DND-41 (cell line): Measurements from ENCODE around the gene STMN3.

Experiments used
- ATAC-seq: fragments of 200-7000 bp; cut with Tn5 transposase; 3 replicates; pipeline ENCODE4 v1.9.1; 2021; ENCODE audit warnings: low read depth; ENCODE audit not compliant: insufficient read depth
- DNase-seq: peaks from one replicate; pipeline ENCODE4 v3.0.0-alpha.2; 2020
- H2AFZ ChIP-seq: 2 replicates; pipeline ENCODE4 v1.6.0; 2012; ENCODE audit warnings: low read depth, low read length
- H3K27ac ChIP-seq: 2 replicates; pipeline ENCODE4 v1.5.1; 2012; ENCODE audit warnings: low read length, inconsistent platforms
- H3K27me3 ChIP-seq: fragments of 200-600 bp; sonication (generic); 2 replicates; pipeline ENCODE4 v1.6.0; 2012; ENCODE audit warnings: low read length, mild to moderate bottlenecking, inconsistent platforms; ENCODE audit not compliant: insufficient read depth, poor library complexity
- H3K36me3 ChIP-seq: 2 replicates; pipeline ENCODE4 v1.5.1; 2012; ENCODE audit warnings: low read length, inconsistent platforms; ENCODE audit not compliant: insufficient read depth
- H3K4me1 ChIP-seq: 2 replicates; pipeline ENCODE4 v1.5.1; 2012; ENCODE audit warnings: mild to moderate bottlenecking, low read length; ENCODE audit not compliant: insufficient read depth
- H3K4me2 ChIP-seq: 2 replicates; pipeline ENCODE4 v1.6.0; 2012; ENCODE audit warnings: mild to moderate bottlenecking, moderate library complexity, low read length, inconsistent platforms; ENCODE audit not compliant: insufficient read depth
- H3K4me3 ChIP-seq, 2 experiments: fragments of 200-600 bp in 1 of 2; shearing (Covaris generic) in 1 of 2; 2 replicates each; pipeline ENCODE4 v1.5.1; 2012 to 2016; ENCODE audit warnings: inconsistent platforms in 2 of 2, low read length in 2 of 2, mild to moderate bottlenecking in 2 of 2, low read depth in 1 of 2, moderate library complexity in 1 of 2
- H3K79me2 ChIP-seq: 2 replicates; pipeline ENCODE4 v1.6.0; 2012; ENCODE audit warnings: low read length, inconsistent platforms; ENCODE audit not compliant: insufficient read depth
- H3K9ac ChIP-seq: 2 replicates; pipeline ENCODE4 v1.6.0; 2012; ENCODE audit warnings: low read depth, mild to moderate bottlenecking, inconsistent platforms, low read length, moderate library complexity
- H3K9me3 ChIP-seq: 2 replicates; pipeline ENCODE4 v1.5.1; 2012; ENCODE audit warnings: low read length, moderate library complexity, mild to moderate bottlenecking, inconsistent platforms; ENCODE audit not compliant: insufficient read depth, severe bottlenecking
- H4K20me1 ChIP-seq: 2 replicates; pipeline ENCODE4 v1.6.0; 2012; ENCODE audit warnings: low read length; ENCODE audit not compliant: insufficient read depth
- EZH2 ChIP-seq: IDR thresholded peaks from 3 replicates; pipeline ENCODE4 v1.6.1; 2012; ENCODE audit warnings: borderline replicate concordance, low read depth, mild to moderate bottlenecking, moderate library complexity, low read length, inconsistent platforms; ENCODE audit not compliant: severe bottlenecking
- TF ChIP-seq, protein P1 (sequence below): IDR thresholded peaks from 2 replicates; pipeline ENCODE4 v1.5.1; 2012; ENCODE audit warnings: borderline replicate concordance, low read length, moderate library complexity, mild to moderate bottlenecking; ENCODE audit not compliant: poor library complexity, severe bottlenecking; ENCODE audit errors: extremely low read depth

The STMN3 gene

DNA sequence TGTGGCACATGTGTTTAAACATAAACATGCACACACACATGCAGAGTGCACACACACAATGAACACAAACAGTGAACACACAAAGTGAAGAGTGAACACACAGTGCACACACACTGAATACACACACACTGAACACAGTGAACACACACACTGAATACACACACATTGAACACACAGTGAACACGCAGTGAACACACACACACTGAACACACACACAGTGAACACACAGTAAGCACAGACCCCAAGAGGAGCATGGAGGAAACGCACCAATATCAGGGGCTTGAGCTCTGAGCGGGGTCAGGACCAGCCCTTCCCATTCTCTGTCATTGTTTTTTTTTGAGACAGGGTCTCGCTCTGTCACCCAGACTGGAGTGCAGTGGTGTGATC is 62.1 kb downstream of the STMN3 start:
- H3K36me3 ChIP-seq = peaks cover 80% of the 10 kb centered on the region
- DNase-seq (no peak), ATAC-seq (no peak; the same call in 2 of the 3 replicates)
- H3K4me3 ChIP-seq = no peak overlapping the region
- H3K79me2 ChIP-seq = no peaks in the 10 kb centered on the region
- no peaks in the 10 kb centered on the region for H3K4me1 ChIP-seq
- H2AFZ ChIP-seq = no peak overlapping the region
- no peak for TF ChIP-seq EZH2
- TF ChIP-seq, protein P1, sequence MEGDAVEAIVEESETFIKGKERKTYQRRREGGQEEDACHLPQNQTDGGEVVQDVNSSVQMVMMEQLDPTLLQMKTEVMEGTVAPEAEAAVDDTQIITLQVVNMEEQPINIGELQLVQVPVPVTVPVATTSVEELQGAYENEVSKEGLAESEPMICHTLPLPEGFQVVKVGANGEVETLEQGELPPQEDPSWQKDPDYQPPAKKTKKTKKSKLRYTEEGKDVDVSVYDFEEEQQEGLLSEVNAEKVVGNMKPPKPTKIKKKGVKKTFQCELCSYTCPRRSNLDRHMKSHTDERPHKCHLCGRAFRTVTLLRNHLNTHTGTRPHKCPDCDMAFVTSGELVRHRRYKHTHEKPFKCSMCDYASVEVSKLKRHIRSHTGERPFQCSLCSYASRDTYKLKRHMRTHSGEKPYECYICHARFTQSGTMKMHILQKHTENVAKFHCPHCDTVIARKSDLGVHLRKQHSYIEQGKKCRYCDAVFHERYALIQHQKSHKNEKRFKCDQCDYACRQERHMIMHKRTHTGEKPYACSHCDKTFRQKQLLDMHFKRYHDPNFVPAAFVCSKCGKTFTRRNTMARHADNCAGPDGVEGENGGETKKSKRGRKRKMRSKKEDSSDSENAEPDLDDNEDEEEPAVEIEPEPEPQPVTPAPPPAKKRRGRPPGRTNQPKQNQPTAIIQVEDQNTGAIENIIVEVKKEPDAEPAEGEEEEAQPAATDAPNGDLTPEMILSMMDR = no peak
- peaks cover 5% of the 10 kb centered on the region; the same call in 1 of the 2 replicates for H4K20me1 ChIP-seq
- H3K4me2 ChIP-seq = no peak overlapping the region
- H3K27me3 ChIP-seq = no peaks in the 10 kb centered on the region
- H3K27ac ChIP-seq = no peak overlapping the region
- no peaks in the 10 kb centered on the region for H3K9me3 ChIP-seq
- no peak overlapping the region for H3K9ac ChIP-seq

DNA sequence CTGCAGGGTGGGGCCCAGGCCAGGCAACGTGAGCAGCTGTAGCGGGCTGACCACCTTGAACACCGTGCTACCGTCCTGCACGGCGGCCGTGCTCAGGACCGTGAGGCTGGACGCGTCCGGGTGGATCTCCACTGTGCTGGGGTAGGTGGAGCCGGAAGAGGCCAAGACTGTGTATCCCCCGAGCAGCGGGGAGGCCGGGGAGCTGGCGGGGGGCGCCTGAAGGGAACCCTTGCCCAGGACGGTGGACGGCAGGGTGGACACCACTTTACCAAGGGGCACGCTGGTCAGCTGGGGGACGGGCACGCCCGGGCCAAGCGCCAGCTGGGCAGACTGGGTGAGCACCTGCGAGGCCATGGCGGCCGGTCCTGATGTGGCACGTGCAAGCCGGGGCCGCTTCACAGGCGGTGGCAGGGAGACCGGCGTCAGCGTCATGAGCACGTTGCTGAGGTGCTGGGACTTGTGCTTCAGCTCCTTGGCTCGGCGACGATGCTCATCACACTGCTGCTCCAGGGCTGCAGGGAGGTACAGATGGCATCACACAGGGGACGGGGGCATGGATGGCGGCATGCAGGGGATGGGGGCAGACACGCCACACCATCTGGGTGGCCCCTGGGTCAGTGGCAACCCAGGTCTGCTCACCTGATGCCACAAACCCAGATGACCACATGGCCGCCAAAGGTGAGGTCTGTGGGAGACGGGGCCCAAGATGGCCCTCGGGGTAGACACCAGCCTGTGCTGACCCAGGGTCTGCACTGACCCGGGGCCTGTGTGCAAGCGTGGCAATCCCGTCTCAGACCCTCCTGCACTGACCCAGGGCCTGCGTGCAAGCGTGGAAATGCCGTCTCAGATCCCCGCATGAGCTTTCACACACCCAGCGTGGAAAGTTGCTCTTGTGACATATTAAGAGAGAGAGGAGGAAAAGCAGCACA is 62.7 kb downstream of the STMN3 start:
- H3K4me1 ChIP-seq = no peaks in the 10 kb centered on the region
- no peak overlapping the region for H3K4me3 ChIP-seq
- no peak overlapping the region for H3K9ac ChIP-seq
- H3K4me2 ChIP-seq = no peak overlapping the region
- H3K27ac ChIP-seq = no peak overlapping the region
- no peak for DNase-seq
- H2AFZ ChIP-seq = no peak overlapping the region
- no peaks in the 10 kb centered on the region for H3K9me3 ChIP-seq
- no peaks in the 10 kb centered on the region for H3K79me2 ChIP-seq
- no peak for TF ChIP-seq EZH2
- TF ChIP-seq, protein P1 = no peak
- H3K27me3 ChIP-seq = no peaks in the 10 kb centered on the region
- peaks cover 73% of the 10 kb centered on the region for H3K36me3 ChIP-seq
- H4K20me1 ChIP-seq = no peaks in the 10 kb centered on the region; the same call in 1 of the 2 replicates
- ATAC-seq = no peak
